DMS79 (cell line): Measurements from ENCODE around the gene OBP2B.
"Not testable (repeated sequence)": the region's sequence is repeated elsewhere in the genome, so short reads cannot be mapped to it uniquely, and the experiment has no call there.

Experiments
- DNase-seq: peaks from one replicate; lab custom pipeline; 2025; lab: John Stamatoyannopoulos, UW

Gene OBP2B

GRCh38 chr9:133208880-133209300 lies at the start of gene OBP2B:
OBP2B (minus strand) TSS chr9:133209250; CDS start chr9:133209199, 51 bp downstream.
- not testable (repeated sequence) for DNase-seq

GRCh38 chr9:133258061-133259015 lies 49.3 kb upstream of the OBP2B start:
- DNase-seq, result no peak

GRCh38 chr9:133257465-133257956 lies 48.5 kb upstream of the OBP2B start:
- no peak for DNase-seq

- DNase-seq, result no peak
These were observed 47.6 kb upstream of the OBP2B start for GRCh38 chr9:133256686-133257091.

- no peak for DNase-seq
These were observed 47.0 kb upstream of the OBP2B start for GRCh38 chr9:133256136-133256461.

- DNase-seq, result no peak
These were observed 46.5 kb upstream of the OBP2B start for GRCh38 chr9:133255371-133256135.

- no peak for DNase-seq
These were observed 45.4 kb upstream of the OBP2B start for GRCh38 chr9:133254471-133254870.

GRCh38 chr9:133253268-133253667 lies 44.2 kb upstream of the OBP2B start:
- DNase-seq, result no peak

- DNase-seq, result no peak
These were observed 43.4 kb upstream of the OBP2B start for GRCh38 chr9:133252301-133253020.

GRCh38 chr9:133251773-133252172 lies 42.7 kb upstream of the OBP2B start:
- no peak for DNase-seq

- DNase-seq, result not testable (repeated sequence)
These were observed 42.2 kb upstream of the OBP2B start for GRCh38 chr9:133251221-133251620.

- peak; percentile 83 for DNase-seq
These were observed 41.7 kb upstream of the OBP2B start for GRCh38 chr9:133250741-133251170.

GRCh38 chr9:133249337-133249736 lies 40.3 kb upstream of the OBP2B start:
- DNase-seq, result no peak

GRCh38 chr9:133248726-133249295 lies 39.8 kb upstream of the OBP2B start:
- no peak for DNase-seq

- no peak for DNase-seq
These were observed 38.6 kb upstream of the OBP2B start for GRCh38 chr9:133247632-133248031.

- DNase-seq, result no peak
These were observed 37.9 kb upstream of the OBP2B start for GRCh38 chr9:133246991-133247390.

GRCh38 chr9:133246562-133246961 lies 37.5 kb upstream of the OBP2B start:
- DNase-seq, result no peak

- no peak for DNase-seq
These were observed 33.9 kb upstream of the OBP2B start for GRCh38 chr9:133242991-133243390.

- DNase-seq, result no peak
These were observed 33.2 kb upstream of the OBP2B start for GRCh38 chr9:133242241-133242640.

- DNase-seq, result no peak
These were observed 30.6 kb upstream of the OBP2B start for GRCh38 chr9:133239533-133240090.

GRCh38 chr9:133238851-133239532 lies 29.9 kb upstream of the OBP2B start:
- DNase-seq, result no peak
